Ammon's horn (tissue), 1 donor: Measurements from ENCODE around the gene RBM34.
"Not testable (repeated sequence)": the region's sequence is repeated elsewhere in the genome, so short reads cannot be mapped to it uniquely, and the experiment has no call there.

Source experiments
- DNase-seq: peaks from one replicate; pipeline ENCODE4 v3.0.0-alpha.2; 2016; ENCODE audit warnings: low spot score

The RBM34 gene

GRCh38 chr1:235091319-235092044 is 69.6 kb downstream of the RBM34 start:
- DNase-seq = not testable (repeated sequence)

- DNase-seq = no peak
These were observed 70.5 kb downstream of the RBM34 start for GRCh38 chr1:235090406-235091069.

GRCh38 chr1:235088907-235089306 is 72.1 kb downstream of the RBM34 start:
- DNase-seq = no peak

- DNase-seq = no peak
These were observed 72.6 kb downstream of the RBM34 start for GRCh38 chr1:235088430-235088829.

- no peak for DNase-seq
These were observed 73.1 kb downstream of the RBM34 start for GRCh38 chr1:235087906-235088305.

GRCh38 chr1:235085411-235086117 is 75.5 kb downstream of the RBM34 start:
- DNase-seq = not testable (repeated sequence)
